Common myeloid progenitor, CD34-positive (primary cell): ENCODE data around the gene MLX.
A peak's percentile ranks its signal among the peaks of the same experiment; 100 is the strongest.

Source experiments
- CTCF ChIA-PET: fragments of 350-600 bp; sonication (Branson Sonifier 250); formaldehyde crosslinking; loops from one replicate; lab custom pipeline; 2021; ENCODE audit warnings: antibody characterized with exemption; lab: Charles Lee
- POLR2A ChIA-PET: fragments of 350-600 bp; sonication (Branson Sonifier 250); formaldehyde crosslinking; loops from one replicate; lab custom pipeline; 2021; ENCODE audit warnings: antibody characterized with exemption; lab: Charles Lee
- DNase-seq, 3 donors: peaks; one replicate each; pipeline versions ENCODE4 v3.0.0 to v3.0.0-alpha.2; 2013
- H3K27ac ChIP-seq, 2 experiments: 1 replicate in 1 of 2; 2 replicates in 1 of 2; pipeline ENCODE4 v1.7.0; 2013; ENCODE audit warnings: inconsistent platforms in 2 of 2, low read length in 2 of 2, mild to moderate bottlenecking in 2 of 2, low read depth in 1 of 2, moderate library complexity in 1 of 2; ENCODE audit not compliant: severe bottlenecking in 2 of 2, insufficient read depth in 1 of 2, poor library complexity in 1 of 2
- H3K27me3 ChIP-seq, 5 experiments: replicated peaks in 2 of 5; 1 replicate in 3 of 5; 2 replicates in 2 of 5; pipeline versions ENCODE4 v1.6.1 to v1.7.0; 2013; ENCODE audit warnings: low read length in 4 of 5, mild to moderate bottlenecking in 2 of 5, moderate library complexity in 2 of 5, inconsistent platforms in 1 of 5; ENCODE audit not compliant: insufficient read depth in 5 of 5, control insufficient read depth in 4 of 5
- H3K36me3 ChIP-seq, 4 experiments: 1 replicate in 2 of 4; 2 replicates in 2 of 4; pipeline versions ENCODE4 v1.6.1 to v1.7.0; 2013; ENCODE audit warnings: low read length in 3 of 4, control low read depth in 1 of 4, mild to moderate bottlenecking in 1 of 4; ENCODE audit not compliant: control insufficient read depth in 4 of 4, insufficient read depth in 4 of 4
- H3K4me1 ChIP-seq, 4 experiments: 1 replicate in 3 of 4; 2 replicates in 1 of 4; pipeline versions ENCODE4 v1.6.1 to v1.7.1; 2013; ENCODE audit warnings: low read length in 3 of 4, mild to moderate bottlenecking in 3 of 4, control low read depth in 1 of 4, inconsistent platforms in 1 of 4, moderate library complexity in 1 of 4; ENCODE audit not compliant: control insufficient read depth in 4 of 4, insufficient read depth in 4 of 4; ENCODE audit errors: control extremely low read depth in 1 of 4
- H3K4me3 ChIP-seq, 7 experiments: 1 replicate in 4 of 7; 2 replicates in 3 of 7; pipeline versions ENCODE4 v1.5.1 to v1.7.0; 2013; ENCODE audit warnings: mild to moderate bottlenecking in 7 of 7, low read length in 6 of 7, moderate library complexity in 6 of 7, inconsistent platforms in 2 of 7, low read depth in 2 of 7, control low read depth in 1 of 7; ENCODE audit not compliant: insufficient read depth in 4 of 7, control insufficient read depth in 1 of 7; ENCODE audit errors: extremely low read depth in 1 of 7
- H3K9me3 ChIP-seq, 5 experiments: 1 replicate in 4 of 5; 2 replicates in 1 of 5; pipeline versions ENCODE4 v1.6.1 to v1.7.1; 2013; ENCODE audit warnings: low read length in 4 of 5, mild to moderate bottlenecking in 2 of 5, inconsistent platforms in 1 of 5, low read depth in 1 of 5, moderate library complexity in 1 of 5; ENCODE audit not compliant: control insufficient read depth in 4 of 5, insufficient read depth in 2 of 5; ENCODE audit errors: control extremely low read depth in 1 of 5
- WGBS: methylation state at CpG from one replicate; pipeline ENCODE4 v1.1.5; 2013; ENCODE audit not compliant: insufficient coverage; 5-methylcytosine and 5-hydroxymethylcytosine counted together

Gene MLX

DNA sequence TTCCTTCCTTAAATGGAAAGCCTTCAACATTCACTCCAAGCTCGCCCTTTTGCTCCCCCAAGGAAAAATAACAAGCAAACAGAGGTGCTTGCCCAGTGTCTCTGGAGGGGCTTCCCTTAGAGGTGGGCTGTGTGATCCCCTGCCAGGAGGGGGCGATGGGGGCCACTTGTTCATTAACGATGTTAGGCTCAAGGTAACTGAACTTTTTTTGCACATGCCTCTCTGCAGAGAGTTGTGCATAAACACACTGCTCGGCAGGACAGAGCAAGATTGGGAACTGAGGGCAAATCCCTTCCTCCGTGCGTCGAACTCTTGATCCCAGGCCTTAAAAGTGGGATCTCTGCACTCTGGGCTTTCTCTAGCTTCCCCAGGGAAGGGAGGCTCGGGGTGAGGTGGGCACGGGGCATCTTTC lies 46.4 kb upstream of the MLX start:
- POLR2A ChIA-PET: interaction anchor here (0.6 to 0.9 kb wide), 3 partner anchors 10 to 212 kb away, joined by 3 to 4 read pairs (median 3); partner anchors contain the start of gene STAT3
- Histone ChIP-seq H3K27me3 (no peaks in the 10 kb centered on the region), H3K4me3 (peak overlapping the region in 1 of 7 experiments; percentile 37), H3K9me3 (no peaks in the 10 kb centered on the region), H3K36me3 (peaks cover 0 to 20% (median 8%) of the 10 kb centered on the region in 4 experiments), H3K27ac (peak overlapping the region in 1 of 2 experiments; percentile 78), H3K4me1 (peaks cover 26 to 70% (median 62%) of the 10 kb centered on the region in 4 experiments)
- WGBS: 64% methylated on average over 8 of the region's 9 CpGs
- peak in 2 of 3 donors; percentile 59 to 60 for DNase-seq
- CTCF ChIA-PET: interaction anchor here (0.5 to 5.8 kb wide), 18 partner anchors 8 to 523 kb away, joined by 3 to 47 read pairs (median 10); partner anchors contain the start of gene CAVIN1

DNA sequence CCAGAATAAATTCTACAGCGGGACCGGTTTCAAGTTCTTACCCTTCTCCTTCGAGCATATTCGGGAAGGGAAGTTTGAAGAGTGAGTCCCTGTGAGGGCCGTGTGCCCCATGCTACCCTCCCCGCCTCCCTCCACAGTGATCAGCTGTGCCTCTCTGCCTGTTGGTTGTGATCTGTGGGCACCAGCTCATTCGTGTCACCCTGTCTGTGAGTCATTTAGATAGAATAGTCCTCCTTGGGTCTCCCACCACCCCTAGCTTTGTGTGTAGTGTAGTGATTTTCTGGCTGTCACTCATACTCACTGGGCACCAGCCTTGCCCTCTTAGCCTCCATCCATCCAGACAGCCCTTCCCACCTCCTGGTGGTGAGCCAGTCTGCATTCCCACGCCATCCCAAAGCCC lies 45.9 kb upstream of the MLX start:
- Histone ChIP-seq H3K4me1 (peaks cover 22 to 67% (median 58%) of the 10 kb centered on the region in 4 experiments), H3K27me3 (no peaks in the 10 kb centered on the region), H3K4me3 (no peak overlapping the region), H3K36me3 (peaks cover 0 to 20% (median 8%) of the 10 kb centered on the region in 4 experiments), H3K9me3 (no peaks in the 10 kb centered on the region), H3K27ac (no peak overlapping the region)
- POLR2A ChIA-PET: interaction anchor here (0.7 to 0.9 kb wide), 2 partner anchors 9 to 132 kb away, joined by 3 read pairs; partner anchors contain the start of gene STAT3
- CTCF ChIA-PET: interaction anchor here (0.5 to 5.8 kb wide), 12 partner anchors 8 to 524 kb away, joined by 3 to 47 read pairs (median 10); no protein-coding TSS in a partner anchor
- DNase-seq: no peak
- 67% methylated on average over 6 of the region's 8 CpGs for WGBS

DNA sequence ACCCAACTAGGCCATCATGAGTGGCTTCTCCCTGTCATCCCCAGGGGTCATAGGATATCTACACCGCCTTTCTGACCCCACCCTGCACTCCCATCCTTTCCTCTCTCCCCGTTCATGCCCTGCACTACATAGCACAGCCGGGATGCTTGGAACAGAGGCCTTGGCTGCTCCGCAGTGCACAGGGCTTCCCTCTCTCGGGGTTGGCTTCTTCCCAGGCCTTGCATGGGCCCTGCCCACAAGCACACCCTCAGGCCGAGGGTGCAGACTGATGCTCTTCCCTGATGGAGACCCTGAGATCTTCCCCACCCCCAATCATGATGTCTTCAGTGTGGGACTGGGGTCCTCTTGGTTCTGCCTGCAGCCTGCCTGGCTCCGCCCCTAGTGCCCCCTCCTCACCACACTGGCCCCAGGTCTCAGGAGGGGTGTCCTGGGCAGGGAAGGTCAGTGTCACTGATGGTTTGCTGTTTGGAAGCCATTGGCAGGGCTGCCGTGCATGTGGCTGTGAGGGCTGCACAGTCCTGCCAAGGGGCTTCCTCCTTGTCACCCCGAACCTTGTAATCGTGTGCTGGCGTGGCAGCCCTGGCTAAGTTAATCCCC lies 45.1 kb upstream of the MLX start:
- POLR2A ChIA-PET: no interaction called here
- H3K27me3 ChIP-seq: no peaks in the 10 kb centered on the region
- no peak for DNase-seq
- H3K27ac ChIP-seq: no peak overlapping the region
- H3K36me3 ChIP-seq: peaks cover 0 to 20% (median 8%) of the 10 kb centered on the region in 4 experiments
- H3K9me3 ChIP-seq: no peaks in the 10 kb centered on the region
- H3K4me3 ChIP-seq: no peak overlapping the region
- WGBS: 72% methylated on average over 6 of the region's 11 CpGs
- H3K4me1 ChIP-seq: peaks cover 17 to 63% (median 52%) of the 10 kb centered on the region in 4 experiments
- CTCF ChIA-PET: interaction anchor here (1.0 to 5.8 kb wide), 7 partner anchors 7 to 119 kb away, joined by 3 to 47 read pairs (median 23); no protein-coding TSS in a partner anchor

DNA sequence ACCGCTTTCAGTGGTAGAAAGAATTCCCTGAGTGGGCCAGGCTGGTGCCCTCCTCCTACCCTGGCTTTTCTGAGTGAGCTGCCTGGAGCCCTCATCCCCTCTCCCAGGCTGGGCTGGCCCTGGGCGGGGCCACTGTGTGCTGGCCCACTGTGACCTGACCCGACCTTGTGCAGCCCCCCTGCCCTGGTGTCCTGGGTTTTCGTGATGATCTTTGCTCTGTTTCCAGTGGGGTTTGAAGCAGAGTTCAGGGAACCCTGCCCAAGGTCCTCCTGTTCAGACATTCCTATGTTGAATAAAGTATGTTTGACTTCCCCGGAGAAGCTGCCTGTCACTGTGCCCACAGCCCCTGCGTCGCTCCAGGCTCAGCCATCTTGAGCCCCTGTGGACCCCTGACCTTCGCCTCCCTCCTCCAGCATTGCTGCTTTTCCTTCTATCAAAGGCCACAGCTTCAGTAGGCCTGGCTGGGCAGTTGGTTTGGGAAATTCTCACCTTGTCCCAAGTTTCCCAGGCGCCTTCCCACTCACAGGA lies 44.6 kb upstream of the MLX start:
- H3K27me3 ChIP-seq: no peaks in the 10 kb centered on the region
- peaks cover 14 to 62% (median 49%) of the 10 kb centered on the region in 4 experiments for H3K4me1 ChIP-seq
- no peaks in the 10 kb centered on the region for H3K9me3 ChIP-seq
- H3K27ac ChIP-seq: no peak overlapping the region
- WGBS: 90% methylated on average over 9 of the region's 9 CpGs
- peaks cover 0 to 20% (median 8%) of the 10 kb centered on the region in 4 experiments for H3K36me3 ChIP-seq
- H3K4me3 ChIP-seq: no peak overlapping the region
- DNase-seq: no peak
- ChIA-PET POLR2A (no interaction called here), CTCF (interaction anchor here (1.6 kb wide), 1 partner anchor 120 kb away, joined by 6 read pairs; no protein-coding TSS in a partner anchor)

DNA sequence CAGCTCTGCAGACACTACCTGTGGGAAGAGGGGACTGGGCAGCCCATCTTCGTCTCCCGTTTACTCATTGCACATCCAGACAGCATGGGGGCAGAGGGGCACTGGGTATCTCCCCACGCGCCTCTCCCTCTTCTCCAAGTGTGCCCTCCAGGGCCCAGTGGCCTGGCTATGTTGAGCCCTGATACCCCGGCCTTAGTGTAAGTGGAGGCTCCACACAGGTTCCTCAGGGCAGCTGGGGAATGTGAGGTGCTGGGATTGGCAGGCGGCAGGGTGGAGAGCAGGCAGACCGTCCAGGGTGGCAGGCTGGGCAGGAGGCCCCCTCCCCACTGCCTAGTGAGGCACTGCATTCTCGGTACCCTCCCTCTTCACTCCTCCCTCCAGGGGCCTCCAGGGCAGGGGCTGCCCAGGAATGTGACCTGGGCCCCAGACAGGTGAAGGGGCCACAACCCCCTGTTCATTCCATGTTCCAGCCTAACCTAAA lies 44.1 kb upstream of the MLX start:
- POLR2A ChIA-PET: no interaction called here
- H3K4me3 ChIP-seq: no peak overlapping the region
- no peak for DNase-seq
- no peaks in the 10 kb centered on the region for H3K9me3 ChIP-seq
- 97% methylated on average over 6 of the region's 8 CpGs for WGBS
- H3K4me1 ChIP-seq: peaks cover 12 to 60% (median 46%) of the 10 kb centered on the region in 4 experiments
- H3K36me3 ChIP-seq: peaks cover 0 to 20% (median 8%) of the 10 kb centered on the region in 4 experiments
- no peaks in the 10 kb centered on the region for H3K27me3 ChIP-seq
- no peak overlapping the region for H3K27ac ChIP-seq
- CTCF ChIA-PET: interaction anchor here (1.6 kb wide), 1 partner anchor 120 kb away, joined by 6 read pairs; no protein-coding TSS in a partner anchor

DNA sequence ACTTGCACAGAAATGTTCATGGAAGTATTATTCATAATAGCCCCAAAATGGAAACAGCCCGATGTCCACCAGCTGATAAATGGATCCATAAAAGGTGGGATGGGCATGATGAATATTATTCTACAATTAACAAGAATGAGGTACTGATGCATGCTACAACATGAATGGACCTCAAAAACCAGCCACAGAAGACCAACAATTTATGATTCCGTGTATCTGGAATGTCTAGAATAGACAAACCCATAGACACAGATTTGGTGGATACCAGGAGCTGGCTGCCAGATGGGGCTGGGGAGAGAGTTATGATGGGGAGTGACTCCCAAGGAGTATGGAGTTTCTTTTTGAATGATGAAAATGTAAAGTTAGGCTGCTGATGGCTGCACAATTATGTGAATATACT lies 41.7 kb upstream of the MLX start:
- no peak overlapping the region for H3K27ac ChIP-seq
- DNase-seq: no peak
- no peak overlapping the region for H3K4me3 ChIP-seq
- H3K4me1 ChIP-seq: peaks cover 0 to 54% (median 38%) of the 10 kb centered on the region in 4 experiments
- H3K36me3 ChIP-seq: peaks cover 0 to 20% (median 8%) of the 10 kb centered on the region in 4 experiments
- ChIA-PET POLR2A (interaction anchor here (0.8 kb wide), 1 partner anchor 103 kb away, joined by 3 read pairs; the partner anchor contains the start of gene CAVIN1), CTCF (interaction anchor here (1.0 to 3.5 kb wide), 2 partner anchors 118 to 204 kb away, joined by 3 to 23 read pairs; no protein-coding TSS in a partner anchor)
- no peaks in the 10 kb centered on the region for H3K9me3 ChIP-seq
- no peaks in the 10 kb centered on the region for H3K27me3 ChIP-seq
- WGBS: 100% methylated on average over 1 of the region's 2 CpGs
